HepG2 (cell line): ENCODE results near the gene TMTC1.

Source experiments
- ATM ChIP-seq: fragments of 450-650 bp; IDR thresholded peaks from 2 replicates; pipeline ENCODE4 v1.7.1; 2017; ENCODE audit warnings: mild to moderate bottlenecking, borderline replicate concordance
- CTCF ChIP-seq: sonication (generic); formaldehyde crosslinking; IDR thresholded peaks from 2 replicates; pipeline ENCODE4 v1.5.0; 2020; ENCODE audit warnings: mild to moderate bottlenecking, missing genetic modification reagents, moderate library complexity
- KAT8 ChIP-seq: IDR thresholded peaks from 2 replicates; pipeline ENCODE4 v1.6.1; 2016; ENCODE audit warnings: missing genetic modification reagents, missing compliant biosample characterization
- MAX ChIP-seq: IDR thresholded peaks from 2 replicates; pipeline ENCODE4 v1.6.1; 2012; ENCODE audit warnings: inconsistent platforms
- TCF12 ChIP-seq, 2 experiments: fragments of 450-650 bp in 1 of 2; sonication (generic) in 1 of 2; formaldehyde crosslinking in 1 of 2; IDR thresholded peaks; 2 replicates each; pipeline versions ENCODE4 v1.6.1 to v1.8.0; 2017 to 2022; ENCODE audit warnings: antibody characterized with exemption in 1 of 2, mild to moderate bottlenecking in 1 of 2, missing genetic modification reagents in 1 of 2, moderate library complexity in 1 of 2

GRCh38 chr12:29653286-29653685 is 130.5 kb downstream of the TMTC1 start:
- TF ChIP-seq CTCF (CRISPR knock-in tag), result no peak
- no peak for TF ChIP-seq KAT8 (CRISPR knock-in tag)
- TF ChIP-seq MAX, result no peak
- no peak for TF ChIP-seq ATM
- TF ChIP-seq TCF12 (IDR thresholded peaks at IDR 0.05), result no peak
- no peak for TF ChIP-seq TCF12 (CRISPR knock-in tag; IDR thresholded peaks at IDR 0.05)
